Jurkat, Clone E6-1 (cell line): ENCODE results near the gene BAMBI.

Source experiments
- DNase-seq: peaks from one replicate; pipeline ENCODE4 v3.0.0-alpha.2; 2011; ENCODE audit warnings: low read depth, low spot score
- H3K4me3 ChIP-seq: 2 replicates; pipeline ENCODE4 v1.5.1; 2011; ENCODE audit warnings: mild to moderate bottlenecking, low read length, control low read depth, moderate library complexity

The BAMBI gene

DNA sequence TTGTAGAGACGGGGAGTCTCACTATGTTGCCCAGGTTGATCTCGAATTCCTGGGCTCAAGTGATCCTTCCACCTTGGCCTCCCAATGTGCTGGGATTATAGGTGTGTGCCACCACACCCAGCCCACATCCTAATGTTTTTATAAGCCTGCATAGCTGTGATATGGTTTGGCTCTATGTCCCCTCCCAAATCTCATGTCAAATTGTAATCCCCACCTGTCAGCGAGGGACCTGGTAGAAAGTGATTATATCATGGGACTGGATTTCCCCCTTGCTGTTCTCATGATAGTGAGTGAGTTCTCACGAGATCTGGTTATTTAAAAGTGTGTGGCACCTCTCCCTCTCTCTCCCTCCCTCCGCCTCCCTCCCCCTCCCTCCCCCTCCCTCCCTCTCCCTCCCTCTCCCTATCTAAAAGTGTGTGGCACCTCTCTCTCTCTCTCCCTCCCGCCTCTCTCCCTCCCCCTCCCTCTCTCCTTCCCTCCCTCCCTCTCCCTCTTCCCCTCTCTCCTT lies 13.9 kb downstream of the BAMBI start:
- H3K4me3 ChIP-seq, result no peak overlapping the region
- no peak for DNase-seq

DNA sequence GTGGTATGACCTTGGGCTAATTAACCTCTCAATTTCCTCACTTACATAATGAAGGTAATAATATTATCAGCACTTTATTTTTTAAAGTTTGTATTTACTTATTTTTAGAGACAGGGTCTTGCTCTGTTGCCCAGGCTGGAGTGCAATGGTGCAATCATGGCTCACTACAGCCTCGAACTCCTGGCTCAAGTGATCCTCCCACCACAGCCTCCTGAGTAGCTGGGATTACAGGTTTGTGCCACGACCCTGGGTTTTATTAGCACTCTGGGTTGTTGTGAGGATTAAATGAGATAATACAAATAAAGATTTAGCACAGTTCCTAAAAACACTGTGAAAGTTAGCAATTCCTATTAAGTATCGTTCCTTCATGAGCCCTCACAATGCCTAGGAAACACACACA lies 14.7 kb downstream of the BAMBI start:
- no peak overlapping the region for H3K4me3 ChIP-seq
- no peak for DNase-seq

- no peak overlapping the region for H3K4me3 ChIP-seq
- no peak for DNase-seq
Measured at GRCh38 chr10:28694530-28694929, 17.2 kb downstream of the BAMBI start.

DNA sequence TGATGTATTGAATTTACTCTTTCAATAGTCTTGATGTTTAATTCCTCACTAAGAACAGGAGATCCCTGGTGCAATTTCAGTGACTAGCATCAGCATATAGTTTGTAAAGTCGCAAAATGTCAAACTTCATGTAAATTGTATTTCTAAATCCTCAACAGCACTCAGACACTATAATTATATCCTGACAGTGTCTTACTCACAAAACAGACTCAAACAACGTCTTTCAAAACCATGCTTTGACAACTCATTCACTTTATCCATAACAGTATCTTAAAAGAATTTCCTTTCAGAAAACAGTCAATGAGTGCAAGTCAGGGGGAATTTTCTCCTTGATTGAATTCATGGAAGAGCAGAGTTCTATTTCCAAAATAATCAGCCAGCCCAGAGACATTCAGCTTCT lies 20.8 kb downstream of the BAMBI start:
- DNase-seq, result no peak
- no peak overlapping the region for H3K4me3 ChIP-seq

GRCh38 chr10:28704464-28705161 lies 27.3 kb downstream of the BAMBI start:
- no peak for DNase-seq
- no peak overlapping the region for H3K4me3 ChIP-seq

- no peak for DNase-seq
- no peak overlapping the region for H3K4me3 ChIP-seq
Measured at GRCh38 chr10:28705472-28705871, 28.2 kb downstream of the BAMBI start.

DNA sequence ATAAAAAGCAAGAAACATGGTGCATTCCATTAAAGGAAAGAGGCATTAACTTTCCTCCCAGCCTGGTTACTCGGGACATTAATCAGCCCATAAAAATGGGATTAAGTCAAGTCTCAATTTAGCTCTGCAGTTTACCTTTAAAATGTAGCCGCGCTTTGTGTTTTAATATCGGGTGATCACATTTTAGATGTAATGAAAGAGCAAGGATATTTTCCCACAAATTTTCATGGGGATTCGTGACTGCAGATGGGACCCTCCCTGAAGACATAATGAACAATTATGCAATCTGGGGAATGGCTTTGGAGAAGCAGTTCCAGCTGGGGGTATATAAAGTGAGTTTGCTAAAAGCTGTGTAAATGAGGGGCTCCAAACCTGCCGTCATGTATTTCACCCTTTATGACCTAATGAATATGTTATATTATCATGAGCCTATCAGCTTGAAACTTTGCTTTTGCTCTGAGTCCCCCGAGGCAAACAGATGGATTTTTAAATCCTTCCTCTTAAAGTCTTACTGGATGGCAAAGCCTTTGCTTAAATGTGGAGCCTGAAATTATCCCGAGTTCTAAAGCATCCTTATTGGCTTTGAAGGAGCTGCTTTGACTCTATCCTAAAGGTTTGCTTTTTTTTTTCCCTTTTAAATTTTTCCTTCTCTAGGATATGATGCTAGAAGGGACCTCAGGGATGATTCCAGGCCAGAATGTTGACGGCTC lies 31.8 kb downstream of the BAMBI start:
- no peak overlapping the region for H3K4me3 ChIP-seq
- DNase-seq, result no peak

- no peak overlapping the region for H3K4me3 ChIP-seq
- no peak for DNase-seq
Measured at GRCh38 chr10:28710202-28710886, 33.0 kb downstream of the BAMBI start.

DNA sequence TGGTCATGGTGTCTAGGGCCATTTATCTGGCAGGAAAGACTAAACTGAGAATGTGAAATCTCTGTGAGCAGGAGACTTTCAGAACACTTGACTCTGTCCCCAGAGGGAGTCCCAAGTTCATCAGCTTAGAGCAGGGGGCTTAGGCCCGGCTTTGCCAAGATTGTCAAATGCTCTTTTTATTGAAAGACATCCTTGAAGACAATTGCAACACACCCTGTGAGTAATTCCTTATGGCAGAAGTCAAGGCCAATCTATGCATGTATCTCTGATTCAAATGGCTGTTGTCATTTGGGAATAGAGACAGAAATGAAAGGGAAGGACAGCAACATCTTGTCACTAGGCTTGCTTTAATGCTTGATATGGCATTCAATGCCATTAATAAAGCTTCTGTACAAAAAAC lies 33.7 kb downstream of the BAMBI start:
- no peak for DNase-seq
- H3K4me3 ChIP-seq, result no peak overlapping the region

DNA sequence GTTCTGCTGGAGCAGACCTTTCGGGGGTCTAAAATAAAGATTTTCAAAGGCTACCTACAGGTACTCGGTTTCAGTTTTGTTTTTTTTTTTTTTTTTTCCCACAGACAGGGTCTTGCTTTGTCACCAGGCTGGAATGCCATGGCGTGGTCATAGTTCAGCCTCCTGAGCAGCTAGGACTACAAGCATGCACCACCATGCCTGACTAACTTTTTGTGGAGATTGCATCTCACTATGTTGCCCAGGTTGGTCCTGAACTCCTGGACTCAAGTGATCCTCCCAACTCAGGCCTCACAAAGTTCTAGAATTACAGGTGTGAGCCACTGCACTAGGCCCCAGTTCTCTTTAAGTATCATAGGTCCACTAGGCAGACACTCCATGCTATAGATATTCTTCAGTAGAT lies 34.5 kb downstream of the BAMBI start:
- no peak for DNase-seq
- H3K4me3 ChIP-seq, result no peak overlapping the region

DNA sequence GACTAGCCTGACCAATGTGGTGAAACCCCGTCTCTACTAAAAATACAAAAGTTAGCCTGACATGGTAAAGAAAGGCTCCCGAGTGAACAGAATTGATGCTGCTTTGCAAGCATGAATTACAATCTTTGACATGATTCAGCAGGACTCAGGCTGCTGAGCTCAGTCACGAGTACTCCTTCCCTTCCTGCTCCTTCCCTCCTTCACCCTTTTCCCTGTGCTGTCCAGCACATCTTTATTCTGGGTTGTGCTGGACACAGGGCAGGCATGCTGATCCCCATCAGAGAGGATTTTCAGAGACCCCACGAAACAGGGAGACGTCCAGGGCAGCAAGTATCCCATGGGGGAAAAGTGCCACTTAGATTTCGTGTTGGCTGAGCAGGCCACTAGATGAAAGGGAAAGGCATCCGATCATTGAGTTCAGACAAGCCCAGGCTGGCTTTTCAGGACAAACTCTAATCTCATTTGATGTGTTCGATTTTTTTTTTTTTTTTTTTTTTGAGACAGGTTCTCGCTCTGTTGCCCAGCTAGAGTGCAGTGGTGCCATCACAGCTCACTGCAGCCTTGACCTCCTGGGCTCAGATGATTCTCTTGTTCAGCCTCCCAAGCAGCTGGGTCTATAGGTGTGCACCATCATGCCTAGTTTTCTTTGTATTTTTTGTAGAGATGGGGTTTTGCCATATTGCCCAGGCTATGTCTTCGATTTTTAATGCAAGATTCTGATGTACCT lies 36.5 kb downstream of the BAMBI start:
- H3K4me3 ChIP-seq, result no peak overlapping the region
- DNase-seq, result no peak

- H3K4me3 ChIP-seq, result no peak overlapping the region
- DNase-seq, result no peak
Measured at GRCh38 chr10:28714401-28715053, 37.2 kb downstream of the BAMBI start.

- DNase-seq, result no peak
Measured at GRCh38 chr10:28715246-28715645, 37.9 kb downstream of the BAMBI start.

GRCh38 chr10:28715757-28716156 lies 38.4 kb downstream of the BAMBI start:
- no peak for DNase-seq
- H3K4me3 ChIP-seq, result no peak overlapping the region

More at GRCh38 chr10:28715246-28715645, 37.9 kb downstream of the BAMBI start:
- H3K4me3 ChIP-seq, result no peak overlapping the region

- no peak for DNase-seq
- H3K4me3 ChIP-seq, result no peak overlapping the region
Measured at GRCh38 chr10:28716748-28717147, 39.4 kb downstream of the BAMBI start.

- DNase-seq, result no peak
- H3K4me3 ChIP-seq, result no peak overlapping the region
Measured at GRCh38 chr10:28717656-28718201, 40.4 kb downstream of the BAMBI start.

GRCh38 chr10:28719789-28720436 lies 42.6 kb downstream of the BAMBI start:
- no peak for DNase-seq
- H3K4me3 ChIP-seq, result no peak overlapping the region

GRCh38 chr10:28721318-28721951 lies 44.1 kb downstream of the BAMBI start:
- DNase-seq, result no peak
- no peak overlapping the region for H3K4me3 ChIP-seq
